H1 (cell line): ENCODE measurements around the gene THADA. TPM values are rescaled to one million over a fixed set of nuclear protein-coding genes. Genes with fewer than 3 reads are reported as not detected.

ENCODE experiments used
- CTCF ChIA-PET: fragments of 300-600 bp; sonication (Branson Sonifier 250); formaldehyde crosslinking; loops from one replicate; lab custom pipeline; 2021; ENCODE audit not compliant: partially characterized antibody; lab: Charles Lee
- POLR2A ChIA-PET: fragments of 300-600 bp; sonication (Branson Sonifier 250); formaldehyde crosslinking; loops from one replicate; lab custom pipeline; 2021; ENCODE audit warnings: inconsistent platforms; ENCODE audit not compliant: partially characterized antibody; lab: Charles Lee
- DNase-seq, 2 experiments: peaks; one replicate each; pipeline versions ENCODE4 v3.0.0 to v3.0.0-alpha.2; 2010 to 2022; ENCODE audit warnings: low spot score in 2 of 2, low read depth in 1 of 2, mixed read lengths in 1 of 2
- FAIRE-seq: peaks from 2 replicates; lab custom pipeline; 2011; peaks lifted over from hg19 to GRCh38; lab: Jason Lieb, UNC
- H2AFZ ChIP-seq: 2 replicates; pipeline ENCODE4 v1.8.1; 2012; ENCODE audit warnings: low read length, inconsistent platforms
- H2AK5ac ChIP-seq: 2 replicates; pipeline ENCODE4 v1.6.1; 2013; ENCODE audit warnings: low read depth, low read length
- H2BK120ac ChIP-seq: replicated peaks from 2 replicates; pipeline ENCODE3; 2013; ENCODE audit warnings: low read depth, low read length, inconsistent platforms
- H2BK12ac ChIP-seq: 2 replicates; pipeline ENCODE4 v1.6.1; 2013; ENCODE audit warnings: low read depth, low read length
- H2BK15ac ChIP-seq: 2 replicates; pipeline ENCODE4 v1.6.1; 2013; ENCODE audit warnings: low read length
- H2BK20ac ChIP-seq: 2 replicates; pipeline ENCODE4 v1.6.1; 2013; ENCODE audit warnings: low read length
- H2BK5ac ChIP-seq: 2 replicates; pipeline ENCODE4 v1.6.1; 2013; ENCODE audit warnings: low read depth, low read length
- H3K14ac ChIP-seq: 2 replicates; pipeline ENCODE4 v1.6.1; 2013; ENCODE audit warnings: inconsistent platforms; ENCODE audit not compliant: insufficient read length
- H3K18ac ChIP-seq: 2 replicates; pipeline ENCODE4 v1.6.1; 2013; ENCODE audit warnings: low read length; ENCODE audit errors: extremely low read depth
- H3K23ac ChIP-seq: 2 replicates; pipeline ENCODE4 v1.6.1; 2013; ENCODE audit warnings: inconsistent platforms; ENCODE audit not compliant: insufficient read length
- H3K23me2 ChIP-seq: 2 replicates; pipeline ENCODE4 v1.6.1; 2013; ENCODE audit warnings: low read depth, low read length
- H3K27ac ChIP-seq: 2 replicates; pipeline ENCODE4 v1.6.1; 2011; ENCODE audit warnings: low read depth, low read length, inconsistent platforms
- H3K27me3 ChIP-seq, 4 experiments: replicated peaks in 1 of 4; 1 replicate in 1 of 4; 2 replicates in 3 of 4; pipeline versions ENCODE4 v1.6.1 to v1.8.1; 2011 to 2013; ENCODE audit warnings: low read length in 3 of 4, mild to moderate bottlenecking in 3 of 4, inconsistent platforms in 2 of 4, mixed read lengths in 2 of 4, moderate library complexity in 1 of 4; ENCODE audit not compliant: control insufficient read depth in 3 of 4, insufficient read depth in 3 of 4; ENCODE audit errors: extremely low read depth in 1 of 4
- H3K36me3 ChIP-seq, 4 experiments: 2 replicates each; pipeline versions ENCODE4 v1.6.1 to v1.8.1; 2011 to 2013; ENCODE audit warnings: mild to moderate bottlenecking in 4 of 4, low read length in 3 of 4, moderate library complexity in 2 of 4, control low read depth in 1 of 4, inconsistent platforms in 1 of 4; ENCODE audit not compliant: insufficient read depth in 4 of 4, control insufficient read depth in 2 of 4
- H3K4ac ChIP-seq: replicated peaks from 2 replicates; pipeline ENCODE3; 2013; ENCODE audit warnings: low read length, low read depth, mixed read lengths, inconsistent platforms; ENCODE audit not compliant: insufficient read length
- H3K4me1 ChIP-seq, 4 experiments: replicated peaks in 1 of 4; 1 replicate in 1 of 4; 2 replicates in 3 of 4; pipeline versions ENCODE4 v1.6.1 to v1.8.1; 2011 to 2013; ENCODE audit warnings: low read length in 3 of 4, inconsistent platforms in 2 of 4, mixed read lengths in 1 of 4; ENCODE audit not compliant: insufficient read depth in 4 of 4, control insufficient read depth in 3 of 4
- H3K4me2 ChIP-seq, 2 experiments: 2 replicates each; pipeline versions ENCODE4 v1.6.1 to v1.8.1; 2011 to 2013; ENCODE audit warnings: low read depth in 2 of 2, low read length in 2 of 2, control low read depth in 1 of 2, inconsistent platforms in 1 of 2, mild to moderate bottlenecking in 1 of 2; ENCODE audit not compliant: insufficient read depth in 1 of 2
- H3K4me3 ChIP-seq, 4 experiments: fragments of 200-600, 300-600 bp in 1 of 4; sonication (generic), shearing (Covaris generic), sonication (Bioruptor Twin) in 1 of 4; 2 replicates each; pipeline versions ENCODE4 v1.5.1 to v1.8.1; 2011 to 2016; ENCODE audit warnings: low read length in 4 of 4, low read depth in 3 of 4, control low read depth in 2 of 4, inconsistent platforms in 2 of 4, mild to moderate bottlenecking in 2 of 4, mixed read lengths in 1 of 4, moderate library complexity in 1 of 4; ENCODE audit not compliant: insufficient read depth in 2 of 4; ENCODE audit errors: extremely low read depth in 1 of 4
- H3K56ac ChIP-seq: replicated peaks from 2 replicates; pipeline ENCODE3; 2013; ENCODE audit warnings: low read depth, mild to moderate bottlenecking, mixed read lengths, low read length, inconsistent platforms; ENCODE audit not compliant: insufficient read length
- H3K79me1 ChIP-seq: 2 replicates; pipeline ENCODE4 v1.6.1; 2013; ENCODE audit warnings: low read depth, low read length, control low read depth
- H3K79me2 ChIP-seq, 2 experiments: 2 replicates each; pipeline versions ENCODE4 v1.6.1 to v1.8.1; 2012 to 2013; ENCODE audit warnings: low read length in 2 of 2, mild to moderate bottlenecking in 2 of 2, inconsistent platforms in 1 of 2; ENCODE audit not compliant: insufficient read depth in 2 of 2, control insufficient read depth in 1 of 2
- H3K9ac ChIP-seq, 4 experiments: replicated peaks in 1 of 4; 1 replicate in 1 of 4; 2 replicates in 3 of 4; pipeline versions ENCODE4 v1.6.1 to v1.8.1; 2011 to 2013; ENCODE audit warnings: low read depth in 3 of 4, low read length in 3 of 4, control low read depth in 2 of 4, mild to moderate bottlenecking in 2 of 4, moderate library complexity in 2 of 4, inconsistent platforms in 1 of 4; ENCODE audit errors: extremely low read depth in 1 of 4
- H3K9me3 ChIP-seq, 2 experiments: 2 replicates each; pipeline versions ENCODE4 v1.6.1 to v1.8.1; 2012 to 2013; ENCODE audit warnings: mild to moderate bottlenecking in 2 of 2, moderate library complexity in 2 of 2, control low read depth in 1 of 2, inconsistent platforms in 1 of 2, low read depth in 1 of 2, low read length in 1 of 2, mixed read lengths in 1 of 2; ENCODE audit not compliant: insufficient read depth in 2 of 2
- H4K20me1 ChIP-seq, 2 experiments: replicated peaks in 1 of 2; 2 replicates each; pipeline versions ENCODE3 to v1.8.1; 2011 to 2013; ENCODE audit warnings: inconsistent platforms in 2 of 2, low read length in 2 of 2, mild to moderate bottlenecking in 1 of 2; ENCODE audit not compliant: insufficient read depth in 2 of 2, control insufficient read depth in 1 of 2
- H4K5ac ChIP-seq: 2 replicates; pipeline ENCODE4 v1.6.1; 2013; ENCODE audit warnings: low read length, low read depth, mixed read lengths, inconsistent platforms; ENCODE audit not compliant: insufficient read length
- H4K8ac ChIP-seq: 2 replicates; pipeline ENCODE4 v1.8.0; 2013; ENCODE audit warnings: mild to moderate bottlenecking, moderate library complexity, low read length, inconsistent platforms; ENCODE audit not compliant: insufficient read depth; ENCODE audit errors: extremely low read depth
- H4K91ac ChIP-seq: replicated peaks from 2 replicates; pipeline ENCODE3; 2013; ENCODE audit warnings: low read length, mixed read lengths, inconsistent platforms; ENCODE audit not compliant: insufficient read length
- ASH2L ChIP-seq: fragments of 200-600, 300-600 bp; sonication (generic); IDR thresholded peaks from one replicate; pipeline ENCODE4 v1.7.1; 2017; ENCODE audit warnings: low read length
- CTCF ChIP-seq, 3 experiments: IDR thresholded peaks; 1 replicate in 2 of 3; 2 replicates in 1 of 3; pipeline versions ENCODE4 v1.5.1 to v1.6.1; 2011; ENCODE audit warnings: low read length in 3 of 3, mild to moderate bottlenecking in 3 of 3, inconsistent platforms in 2 of 3, low read depth in 1 of 3, moderate library complexity in 1 of 3; ENCODE audit not compliant: insufficient read depth in 1 of 3; ENCODE audit errors: control extremely low read depth in 1 of 3
- EP300 ChIP-seq, 2 experiments: IDR thresholded peaks; 1 replicate in 1 of 2; 2 replicates in 1 of 2; pipeline ENCODE4 v1.6.1; 2011 to 2012; ENCODE audit warnings: low read depth in 2 of 2, low read length in 2 of 2, mild to moderate bottlenecking in 2 of 2, borderline replicate concordance in 1 of 2, inconsistent platforms in 1 of 2, moderate library complexity in 1 of 2
- FOSL1 ChIP-seq: IDR thresholded peaks from 2 replicates; pipeline ENCODE4 v1.6.1; 2011; ENCODE audit warnings: mild to moderate bottlenecking, low read depth, low read length, moderate library complexity; ENCODE audit not compliant: insufficient read depth
- GTF2F1 ChIP-seq: IDR thresholded peaks from 2 replicates; pipeline ENCODE4 v1.6.1; 2012; ENCODE audit warnings: low read depth, low read length, improper control_type of control experiment, borderline replicate concordance
- HDAC6 ChIP-seq: IDR thresholded peaks from one replicate; pipeline ENCODE4 v1.7.1; 2012; ENCODE audit warnings: low read depth, mild to moderate bottlenecking, inconsistent platforms, low read length, moderate library complexity
- KDM5A ChIP-seq: fragments of 200-600 bp; IDR thresholded peaks from 2 replicates; pipeline ENCODE4 v1.7.1; 2012; ENCODE audit warnings: mild to moderate bottlenecking, low read length, inconsistent platforms, mixed read lengths
- MAX ChIP-seq: IDR thresholded peaks from 2 replicates; pipeline ENCODE4 v1.6.1; 2012; ENCODE audit warnings: inconsistent platforms
- POLR2A ChIP-seq, 2 experiments: IDR thresholded peaks; 1 replicate in 1 of 2; 2 replicates in 1 of 2; pipeline ENCODE4 v1.6.1; 2011; ENCODE audit warnings: low read depth in 2 of 2, low read length in 2 of 2, mild to moderate bottlenecking in 2 of 2; ENCODE audit errors: control extremely low read depth in 1 of 2
- SIN3A ChIP-seq, 2 experiments: IDR thresholded peaks in 1 of 2; conservative IDR thresholded peaks in 1 of 2; 2 replicates each; pipeline ENCODE4 v1.6.1; 2011 to 2012; ENCODE audit warnings: low read length in 2 of 2, improper control_type of control experiment in 1 of 2, low read depth in 1 of 2, mild to moderate bottlenecking in 1 of 2
- SP4 ChIP-seq: IDR thresholded peaks from 2 replicates; pipeline ENCODE4 v1.6.1; 2012; ENCODE audit warnings: low read length, inconsistent platforms
- WGBS, 2 experiments: shearing (Covaris generic) in 1 of 2; methylation state at CpG; one replicate each; pipeline versions ENCODE4 v1.1.6 to v1.1.7; 2013 to 2015; ENCODE audit warnings: low lambda C conversion rate in 2 of 2, mixed read lengths in 2 of 2, inconsistent platforms in 1 of 2, low coverage in 1 of 2, missing lambda C conversion rate in 1 of 2; ENCODE audit not compliant: insufficient replicate concordance in 2 of 2, insufficient coverage in 1 of 2, insufficient read length in 1 of 2; ENCODE audit errors: extremely low coverage in 1 of 2, missing lambda C conversion rate in 1 of 2; 5-methylcytosine and 5-hydroxymethylcytosine counted together
- polyA plus RNA-seq, 7 experiments: library from polyadenylated mRNA; depleted of rRNA in 3 of 7; stranded (reverse) in 5 of 7; unstranded in 2 of 7; fragments of >200 nt in 5 of 7; fragments of 200-250 nt in 2 of 7; gene quantifications; 1 replicate in 5 of 7; 2 replicates in 1 of 7; 4 replicates in 1 of 7; pipeline versions ENCODE4 v1.2.1 to v1.2.3, GENCODE V29; 2011 to 2013; ENCODE audit warnings: missing spikeins in 2 of 7, mixed read lengths in 2 of 7
- total RNA-seq: library from RNA; stranded (reverse); fragmentation: NEBNext Ultra II Directional; extraction: Animal tissue kit (Norgen Biotek cat#: 25700); gene quantifications from 2 replicates; pipeline ENCODE4 v1.2.1, GENCODE V29; 2021

Gene THADA
- total and polyA plus RNA-seq, 2 of the 8 experiments (the other 6 are each of a cell fraction or from before 2014, with no cell fraction given): 22.4 to 26.8 TPM

- Histone ChIP-seq H4K8ac (no peak overlapping the region), H2BK20ac (0 out of 2 replicates have a peak overlapping the region, but pooled peaks have one; percentile 61), H4K5ac (no peak overlapping the region), H2BK5ac (no peak overlapping the region), H3K4ac (no peak overlapping the region), H3K56ac (no peak overlapping the region), H3K27ac (no peak overlapping the region), H3K23me2 (no peaks in the 10 kb centered on the region; the same call in 1 of the 2 replicates), H2AK5ac (0 out of 2 replicates have a peak overlapping the region, but pooled peaks have one; percentile 39), H3K23ac (no peak overlapping the region), H3K9ac (no peak overlapping the region), H3K4me3 (no peak overlapping the region), H3K79me1 (no peaks in the 10 kb centered on the region), H4K20me1 (no peaks in the 10 kb centered on the region), H4K91ac (no peak overlapping the region), H3K36me3 (no peaks in the 10 kb centered on the region), H2BK120ac (no peak overlapping the region), H3K4me1 (peaks cover 4 to 9% (median 7%) of the 10 kb centered on the region in 4 experiments), H3K4me2 (no peak overlapping the region), H3K14ac (no peak overlapping the region), H3K79me2 (no peaks in the 10 kb centered on the region), H3K18ac (no peak overlapping the region; the same call in 1 of the 2 replicates), H3K9me3 (no peaks in the 10 kb centered on the region), H2BK15ac (peak overlapping the region; percentile 88; the same call in 1 of the 2 replicates), H3K27me3 (no peaks in the 10 kb centered on the region), H2BK12ac (0 out of 2 replicates have a peak overlapping the region, but pooled peaks have one; percentile 84), H2AFZ (no peak overlapping the region)
- FAIRE-seq (no peak), DNase-seq (no peak)
- ChIA-PET POLR2A (no interaction called here), CTCF (interaction anchor here (0.8 to 3.2 kb wide), 6 partner anchors 8 to 254 kb away, joined by 3 to 11 read pairs (median 7); no protein-coding TSS in a partner anchor)
- 90% methylated on average over 4 of the region's 4 CpGs; no CpG with 5 or more reads in 1 of the 2 experiments for WGBS, 2 experiments
- TF ChIP-seq POLR2A (IDR thresholded peaks at IDR 0.05; ENCODE audit: control extremely low read depth in 1 of 2, low read depth in 2 of 2, low read length in 2 of 2): no peak
- no peak for TF ChIP-seq HDAC6
- no peak for TF ChIP-seq ASH2L
- TF ChIP-seq FOSL1: no peak
- no peak for TF ChIP-seq SP4
- TF ChIP-seq CTCF (IDR thresholded peaks at IDR 0.05; ENCODE audit: control extremely low read depth in 1 of 3, insufficient read depth in 1 of 3, low read depth in 1 of 3, low read length in 3 of 3): no peak
- TF ChIP-seq SIN3A (conservative IDR thresholded peaks at IDR 0.05 in 1 of 2, IDR thresholded peaks at IDR 0.05 in 1 of 2; ENCODE audit: low read depth in 1 of 2, low read length in 2 of 2): no peak
- TF ChIP-seq GTF2F1: no peak
- no peak for TF ChIP-seq KDM5A
- TF ChIP-seq EP300 (IDR thresholded peaks at IDR 0.05; ENCODE audit: borderline replicate concordance in 1 of 2, low read depth in 2 of 2, low read length in 2 of 2): no peak
- TF ChIP-seq MAX: no peak
Measured at GRCh38 chr2:43201497-43201896, 394.3 kb downstream of the THADA start.
